ENCODE results near the gene TMPRSS12.
"Not testable (repeated sequence)": the region's sequence is repeated elsewhere in the genome, so short reads cannot be mapped to it uniquely, and the experiment has no call there.

The TMPRSS12 gene, protein sequence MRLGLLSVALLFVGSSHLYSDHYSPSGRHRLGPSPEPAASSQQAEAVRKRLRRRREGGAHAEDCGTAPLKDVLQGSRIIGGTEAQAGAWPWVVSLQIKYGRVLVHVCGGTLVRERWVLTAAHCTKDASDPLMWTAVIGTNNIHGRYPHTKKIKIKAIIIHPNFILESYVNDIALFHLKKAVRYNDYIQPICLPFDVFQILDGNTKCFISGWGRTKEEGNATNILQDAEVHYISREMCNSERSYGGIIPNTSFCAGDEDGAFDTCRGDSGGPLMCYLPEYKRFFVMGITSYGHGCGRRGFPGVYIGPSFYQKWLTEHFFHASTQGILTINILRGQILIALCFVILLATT

GRCh38 chr12:50842637-50843493 is at the start of gene TMPRSS12:
TMPRSS12 (plus strand) TSS chr12:50842926; CDS start chr12:50842965, 39 bp downstream.
- no peak for DNase-seq

- no peak for DNase-seq
These were observed 42.8 kb upstream of the TMPRSS12 start for GRCh38 chr12:50799908-50800307.

DNA sequence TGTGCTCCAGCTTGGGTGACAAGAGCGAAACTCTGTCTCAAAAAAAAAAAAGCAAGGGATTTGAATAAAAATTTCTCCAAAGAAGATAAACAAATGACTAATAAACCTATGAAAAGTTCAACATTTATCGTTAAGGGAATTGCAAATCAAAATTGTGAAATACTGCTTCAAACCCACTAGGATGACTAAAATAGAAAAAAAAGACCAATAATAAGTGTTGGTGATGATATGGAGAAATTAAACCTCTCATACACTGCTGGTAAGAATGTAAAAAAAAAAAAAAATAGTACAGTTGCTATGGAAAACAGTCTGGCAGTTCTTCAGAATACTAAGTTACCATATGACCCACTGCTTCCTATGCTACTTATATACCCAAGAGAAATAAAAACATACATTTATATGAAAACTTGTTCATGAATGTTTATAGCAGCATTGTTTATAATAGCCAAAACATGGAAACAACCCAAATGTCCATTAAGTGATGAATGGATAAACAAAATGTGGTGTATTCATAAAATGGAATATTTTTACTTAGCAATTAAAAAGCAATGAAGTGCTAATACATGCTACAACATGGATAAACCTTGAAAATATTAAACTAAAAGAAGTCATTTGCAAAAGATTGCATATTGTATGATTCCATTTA is 39.4 kb upstream of the TMPRSS12 start:
- no peak for DNase-seq

GRCh38 chr12:50806176-50806575 is 36.5 kb upstream of the TMPRSS12 start:
- DNase-seq: no peak

GRCh38 chr12:50809131-50809530 is 33.6 kb upstream of the TMPRSS12 start:
- DNase-seq: not testable (repeated sequence)

- not testable (repeated sequence) for DNase-seq
These were observed 27.8 kb upstream of the TMPRSS12 start for GRCh38 chr12:50814921-50815320.

DNA sequence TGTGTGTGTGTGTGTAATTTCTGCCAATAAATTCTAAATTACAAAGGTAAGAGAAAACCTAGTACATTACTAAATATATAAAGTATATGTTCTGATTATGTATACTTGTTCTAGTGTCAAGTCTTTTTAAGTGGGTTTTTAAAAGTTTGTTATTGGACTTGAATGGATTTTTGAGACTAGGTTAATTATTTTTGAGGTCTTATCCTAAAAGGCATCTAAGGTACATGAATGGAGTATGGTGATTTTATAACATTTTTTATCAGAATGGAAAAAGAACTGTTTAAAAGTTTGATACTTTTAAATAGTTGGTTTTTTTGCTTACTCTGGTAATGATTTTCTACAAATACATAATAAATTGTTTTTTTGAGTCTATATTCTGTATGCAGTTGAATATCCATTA is 22.5 kb upstream of the TMPRSS12 start:
- DNase-seq: no peak

DNA sequence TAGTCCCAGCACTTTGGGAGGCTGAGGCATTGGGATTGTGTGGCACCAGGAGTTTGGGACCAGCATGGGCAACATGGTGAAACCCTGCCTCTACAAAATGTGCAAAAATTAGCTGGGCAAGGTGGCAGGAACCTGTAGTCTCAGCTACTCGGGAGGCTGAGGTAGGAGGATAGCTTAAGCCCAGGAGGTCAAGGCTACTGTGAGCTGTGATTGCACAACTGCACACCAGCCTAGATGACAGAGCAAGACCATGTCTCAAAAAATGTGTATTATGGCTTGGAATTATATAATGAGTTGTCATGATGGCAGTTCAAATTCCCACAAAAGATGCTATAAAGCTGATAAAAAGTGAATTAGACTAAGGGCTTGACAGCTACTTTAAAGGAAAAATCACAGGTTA is 20.6 kb upstream of the TMPRSS12 start:
- no peak for DNase-seq

- DNase-seq: not testable (repeated sequence)
These were observed 19.0 kb upstream of the TMPRSS12 start for GRCh38 chr12:50823724-50824123.

- no peak for DNase-seq
These were observed 17.8 kb upstream of the TMPRSS12 start for GRCh38 chr12:50824914-50825313.

- peak in 3 of 6 experiments; percentile 64 to 70 (median 67) for DNase-seq
These were observed 17.3 kb upstream of the TMPRSS12 start for GRCh38 chr12:50825372-50825838.

DNA sequence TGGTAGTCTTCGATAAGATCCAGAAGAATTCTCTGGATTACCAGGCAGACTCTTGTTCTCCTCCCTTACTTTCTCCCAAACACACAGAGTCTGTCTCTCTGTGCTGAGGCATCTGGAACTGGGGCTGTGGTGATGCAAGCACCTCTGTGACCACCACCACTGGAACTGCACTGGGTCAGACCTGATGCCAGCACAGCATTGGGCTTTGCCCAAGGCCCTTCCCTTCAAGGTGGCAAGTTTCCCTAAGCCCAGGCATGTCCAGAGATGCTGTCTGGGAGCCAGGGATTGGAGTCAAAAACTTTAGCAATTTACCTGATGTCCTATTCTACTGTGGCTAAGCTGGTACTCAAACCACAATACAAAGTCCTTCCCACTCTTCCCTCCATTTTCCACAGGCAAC is 14.6 kb upstream of the TMPRSS12 start:
- no peak for DNase-seq

- no peak for DNase-seq
These were observed 13.8 kb upstream of the TMPRSS12 start for GRCh38 chr12:50828886-50829285.

DNA sequence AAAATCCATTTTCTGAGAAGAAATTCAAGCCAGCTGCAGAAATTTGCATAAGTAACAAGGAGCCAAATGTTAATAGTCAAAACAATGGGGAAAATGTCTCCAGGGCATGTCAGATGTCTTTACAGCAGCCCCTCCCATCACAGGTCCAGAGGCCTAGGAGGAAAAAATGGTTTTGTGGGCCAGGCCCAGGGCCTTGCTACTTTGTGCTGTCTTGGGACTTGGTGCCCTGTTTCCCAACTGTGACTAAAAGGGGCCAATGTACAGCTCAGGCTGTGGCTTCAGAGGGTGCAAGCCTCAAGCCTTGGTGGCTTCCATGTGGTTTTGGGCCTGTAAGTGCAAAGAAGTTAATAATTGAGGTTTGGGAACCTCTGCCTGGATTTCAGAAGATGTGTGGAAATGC is 8.9 kb upstream of the TMPRSS12 start:
- DNase-seq: not testable (repeated sequence)

- no peak for DNase-seq
These were observed 3.7 kb upstream of the TMPRSS12 start for GRCh38 chr12:50839042-50839441.

DNA sequence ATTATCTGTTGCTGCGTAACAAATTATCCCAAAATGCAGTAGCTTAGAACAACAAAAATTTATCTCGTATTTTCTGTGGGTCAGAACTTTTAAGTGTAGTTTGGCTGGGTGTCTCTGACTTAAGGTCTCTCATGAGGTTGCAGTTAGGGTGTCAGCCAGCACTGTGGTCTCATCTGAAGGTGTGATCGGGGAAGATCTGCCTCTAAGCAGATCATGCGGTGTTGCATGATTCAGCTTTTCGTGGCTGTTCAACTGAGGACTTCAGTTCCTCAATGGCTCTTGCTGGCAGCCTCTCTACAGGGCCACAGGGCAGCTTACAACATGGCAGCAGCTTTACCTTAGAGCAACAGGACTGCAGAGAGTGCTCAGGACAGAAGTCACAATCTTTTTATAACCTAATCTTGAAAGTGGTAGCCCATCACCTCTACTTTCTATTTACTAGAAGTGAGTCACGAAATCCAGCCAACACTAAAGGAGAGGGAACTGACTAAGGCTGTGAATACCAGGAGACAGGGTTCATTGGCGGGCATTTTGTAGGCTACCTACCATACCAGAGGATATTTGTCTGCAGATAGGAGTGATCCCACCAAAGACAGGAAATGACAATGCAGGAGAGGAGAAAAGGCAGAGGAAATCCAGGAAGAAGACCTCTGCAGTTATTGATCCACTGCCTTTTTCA is 1.8 kb upstream of the TMPRSS12 start:
- DNase-seq: no peak

GRCh38 chr12:50841716-50842531 is 802 bp upstream of the TMPRSS12 start:
- DNase-seq: no peak

GRCh38 chr12:50845021-50845647 is 2.4 kb downstream of the TMPRSS12 start:
- DNase-seq: no peak

GRCh38 chr12:50848963-50849362 is 6.2 kb downstream of the TMPRSS12 start:
- no peak for DNase-seq

- not testable (repeated sequence) for DNase-seq
These were observed 12.5 kb downstream of the TMPRSS12 start for GRCh38 chr12:50855218-50855617.

DNA sequence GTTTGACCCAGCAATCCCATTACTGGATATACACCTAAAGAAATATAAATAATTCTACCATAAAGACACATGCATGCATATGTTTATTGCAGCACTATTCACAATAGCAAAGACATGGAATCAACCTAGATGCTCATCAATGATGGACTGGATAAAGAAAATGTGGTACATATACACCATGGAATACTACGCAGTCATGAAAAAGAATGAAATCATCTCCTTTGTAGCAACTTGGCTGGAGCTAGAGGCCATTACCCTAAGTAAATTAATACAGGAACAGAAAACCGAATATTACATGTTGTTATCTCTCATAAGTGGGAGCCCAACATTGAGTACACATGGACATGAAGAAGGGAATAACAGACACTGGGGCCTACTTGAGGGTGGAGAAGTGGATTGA is 13.0 kb downstream of the TMPRSS12 start:
- DNase-seq: not testable (repeated sequence)
